Mononuclear cell (primary cell): ENCODE measurements around the gene OR2T35. TPM values are rescaled to one million over a fixed set of nuclear protein-coding genes. Genes with fewer than 3 reads are reported as not detected.
"Not testable (repeated sequence)": the region's sequence is repeated elsewhere in the genome, so short reads cannot be mapped to it uniquely, and the experiment has no call there.

Experiments used
- H3K27me3 ChIP-seq: 2 replicates; pipeline ENCODE4 v1.6.0; 2011; ENCODE audit warnings: low read length, control low read depth; ENCODE audit not compliant: insufficient read depth
- H3K4me1 ChIP-seq: 2 replicates; pipeline ENCODE4 v1.5.1; 2011; ENCODE audit warnings: mild to moderate bottlenecking, low read length, control low read depth; ENCODE audit not compliant: insufficient read depth
- H3K4me3 ChIP-seq: 2 replicates; pipeline ENCODE4 v1.5.1; 2011; ENCODE audit warnings: mild to moderate bottlenecking, low read length, moderate library complexity
- H3K9me3 ChIP-seq: 2 replicates; pipeline ENCODE4 v1.5.1; 2011; ENCODE audit warnings: low read depth, mild to moderate bottlenecking, control low read depth, low read length
- total RNA-seq: library from RNA; depleted of rRNA; stranded (reverse); fragments of >200 nt; gene quantifications from one replicate; pipeline ENCODE4 v1.2.3, GENCODE V29; 2012

The OR2T35 gene
- total RNA-seq: 0.42 TPM

- not testable (repeated sequence) for H3K27me3 ChIP-seq, H3K9me3 ChIP-seq, H3K4me3 ChIP-seq, H3K4me1 ChIP-seq
Observed at GRCh38 chr1:248645178-248645577, at the start of gene OR2T35. Gene OR2T35 (minus strand): TSS chr1:248645278. CDS start chr1:248639258, 6,020 bp downstream.

- no peak overlapping the region for H3K4me3 ChIP-seq
- no peaks in the 10 kb centered on the region for H3K27me3 ChIP-seq
- H3K4me1 ChIP-seq: no peaks in the 10 kb centered on the region
- no peaks in the 10 kb centered on the region for H3K9me3 ChIP-seq
Observed at GRCh38 chr1:248691567-248692155, 46.6 kb upstream of the OR2T35 start.

GRCh38 chr1:248688527-248689298 lies 43.6 kb upstream of the OR2T35 start:
- Histone ChIP-seq H3K4me3 (no peak overlapping the region), H3K4me1 (no peaks in the 10 kb centered on the region), H3K27me3 (no peaks in the 10 kb centered on the region), H3K9me3 (no peaks in the 10 kb centered on the region)

GRCh38 chr1:248686815-248687214 lies 41.7 kb upstream of the OR2T35 start:
- H3K4me3 ChIP-seq: no peak overlapping the region
- no peaks in the 10 kb centered on the region for H3K27me3 ChIP-seq
- H3K4me1 ChIP-seq: no peaks in the 10 kb centered on the region
- no peaks in the 10 kb centered on the region for H3K9me3 ChIP-seq

GRCh38 chr1:248681651-248682050 lies 36.6 kb upstream of the OR2T35 start:
- H3K4me1 ChIP-seq: no peaks in the 10 kb centered on the region
- no peak overlapping the region for H3K4me3 ChIP-seq
- H3K9me3 ChIP-seq: no peaks in the 10 kb centered on the region
- no peaks in the 10 kb centered on the region for H3K27me3 ChIP-seq

GRCh38 chr1:248670003-248670402 lies 24.9 kb upstream of the OR2T35 start:
- no peaks in the 10 kb centered on the region for H3K27me3 ChIP-seq
- peaks cover 10% of the 10 kb centered on the region for H3K9me3 ChIP-seq
- no peak overlapping the region for H3K4me3 ChIP-seq
- no peaks in the 10 kb centered on the region for H3K4me1 ChIP-seq

GRCh38 chr1:248663453-248664328 lies 18.6 kb upstream of the OR2T35 start:
- not testable (repeated sequence) for H3K27me3 ChIP-seq, H3K9me3 ChIP-seq, H3K4me1 ChIP-seq, H3K4me3 ChIP-seq

- H3K9me3 ChIP-seq, H3K4me3 ChIP-seq: not testable (repeated sequence)
Observed at GRCh38 chr1:248656797-248657196, 11.7 kb upstream of the OR2T35 start.

GRCh38 chr1:248655354-248655753 lies 10.3 kb upstream of the OR2T35 start, which contains the start of gene OR2T27:
Gene OR2T27 (minus strand): TSS chr1:248655528. CDS start chr1:248650884, 4,644 bp downstream.
- H3K4me3 ChIP-seq, H3K4me1 ChIP-seq, H3K27me3 ChIP-seq, H3K9me3 ChIP-seq: not testable (repeated sequence)

More at GRCh38 chr1:248656797-248657196, 11.7 kb upstream of the OR2T35 start:
- not testable (repeated sequence) for H3K27me3 ChIP-seq, H3K4me1 ChIP-seq

- H3K4me3 ChIP-seq, H3K4me1 ChIP-seq, H3K9me3 ChIP-seq, H3K27me3 ChIP-seq: not testable (repeated sequence)
Observed at GRCh38 chr1:248648770-248649536, 3.9 kb upstream of the OR2T35 start.

GRCh38 chr1:248642971-248643651 lies 2.0 kb downstream of the OR2T35 start:
- not testable (repeated sequence) for H3K4me1 ChIP-seq, H3K9me3 ChIP-seq, H3K4me3 ChIP-seq, H3K27me3 ChIP-seq

- not testable (repeated sequence) for H3K4me3 ChIP-seq, H3K27me3 ChIP-seq, H3K9me3 ChIP-seq, H3K4me1 ChIP-seq
Observed at GRCh38 chr1:248641583-248641982, 3.5 kb downstream of the OR2T35 start.

GRCh38 chr1:248640906-248641305 lies 4.2 kb downstream of the OR2T35 start:
- not testable (repeated sequence) for H3K9me3 ChIP-seq, H3K4me1 ChIP-seq, H3K27me3 ChIP-seq, H3K4me3 ChIP-seq

- H3K27me3 ChIP-seq, H3K4me1 ChIP-seq, H3K4me3 ChIP-seq, H3K9me3 ChIP-seq: not testable (repeated sequence)
Observed at GRCh38 chr1:248639652-248640051, 5.4 kb downstream of the OR2T35 start.
